HepG2 (cell line): ENCODE measurements around the gene DAPK1. TPM values are rescaled to one million over a fixed set of nuclear protein-coding genes. Genes with fewer than 3 reads are reported as not detected.

ENCODE experiments used
- ELF3 ChIP-seq: IDR thresholded peaks from 2 replicates; pipeline ENCODE4 v1.6.1; 2016; ENCODE audit warnings: missing genetic modification reagents, missing compliant biosample characterization
- FOXO1 ChIP-seq: sonication (generic); formaldehyde crosslinking; IDR thresholded peaks from 2 replicates; pipeline ENCODE4 v1.4.0; 2020; ENCODE audit warnings: missing genetic modification reagents
- HDAC2 ChIP-seq: sonication (generic); formaldehyde crosslinking; IDR thresholded peaks from 2 replicates; pipeline ENCODE4 v1.4.0; 2020; ENCODE audit warnings: missing genetic modification reagents
- HDAC6 ChIP-seq: fragments of 200-600 bp; sonication (generic); IDR thresholded peaks from 2 replicates; pipeline ENCODE4 v1.7.0; 2017; ENCODE audit warnings: mild to moderate bottlenecking, antibody characterized with exemption, low read length, low read depth
- HNF4A ChIP-seq: sonication (generic); formaldehyde crosslinking; IDR thresholded peaks from 2 replicates; pipeline ENCODE4 v1.4.0; 2020; ENCODE audit warnings: missing genetic modification reagents
- HOXA5 ChIP-seq: sonication (generic); formaldehyde crosslinking; IDR thresholded peaks from 2 replicates; pipeline ENCODE4 v1.4.0; 2020; ENCODE audit warnings: missing genetic modification reagents
- NCOA2 ChIP-seq: sonication (generic); formaldehyde crosslinking; IDR thresholded peaks from 2 replicates; pipeline ENCODE4 v1.8.0; 2022; ENCODE audit warnings: inconsistent platforms
- PAXIP1 ChIP-seq: sonication (generic); formaldehyde crosslinking; conservative IDR thresholded peaks from 2 replicates; pipeline ENCODE4 v1.4.0; 2020; ENCODE audit warnings: mild to moderate bottlenecking, missing genetic modification reagents, moderate library complexity
- SALL1 ChIP-seq: sonication (generic); formaldehyde crosslinking; IDR thresholded peaks from 2 replicates; pipeline ENCODE4 v1.8.0; 2022; ENCODE audit warnings: mild to moderate bottlenecking, missing genetic modification reagents
- SRSF1 ChIP-seq: fragments of 200-400 bp; formaldehyde crosslinking; optimal IDR thresholded peaks from 2 replicates; pipeline ENCODE3; 2017; ENCODE audit warnings: mild to moderate bottlenecking, low read depth, low read length, moderate library complexity
- YEATS2 ChIP-seq: sonication (generic); formaldehyde crosslinking; IDR thresholded peaks from 2 replicates; pipeline ENCODE4 v1.4.0; 2020; ENCODE audit warnings: missing genetic modification reagents, borderline replicate concordance
- ZBTB20 ChIP-seq: sonication (generic); formaldehyde crosslinking; IDR thresholded peaks from 2 replicates; pipeline ENCODE4 v1.8.1; 2023; ENCODE audit warnings: missing genetic modification reagents, low read depth, mild to moderate bottlenecking, borderline replicate concordance
- ZNF142 ChIP-seq: sonication (generic); formaldehyde crosslinking; IDR thresholded peaks from 2 replicates; pipeline ENCODE4 v1.4.0; 2020; ENCODE audit warnings: missing genetic modification reagents
- ZNF276 ChIP-seq: sonication (generic); formaldehyde crosslinking; IDR thresholded peaks from 2 replicates; pipeline ENCODE4 v1.4.0; 2020; ENCODE audit warnings: mild to moderate bottlenecking, low read depth, missing genetic modification reagents
- ZNF362 ChIP-seq: sonication (generic); formaldehyde crosslinking; IDR thresholded peaks from 2 replicates; pipeline ENCODE4 v1.4.0; 2020; ENCODE audit warnings: missing genetic modification reagents, mild to moderate bottlenecking, borderline replicate concordance
- ZNF382 ChIP-seq: sonication (generic); formaldehyde crosslinking; IDR thresholded peaks from 2 replicates; pipeline ENCODE4 v1.5.0; 2020; ENCODE audit warnings: missing genetic modification reagents, mild to moderate bottlenecking, borderline replicate concordance
- polyA plus RNA-seq, 8 experiments: library from polyadenylated mRNA; depleted of rRNA in 3 of 8; stranded (reverse) in 7 of 8; unstranded in 1 of 8; fragments of >200 nt; fragmentation: Illumina TruSeq in 4 of 8; extraction: Trizol in 4 of 8; gene quantifications; 2 replicates each; pipeline versions ENCODE4 v1.2.1 to v1.2.3, GENCODE V29; 2011 to 2016; ENCODE audit warnings: low read depth in 4 of 8, missing spikeins in 1 of 8, mixed read lengths in 1 of 8; ENCODE audit not compliant: insufficient read depth in 1 of 8
- total RNA-seq, 5 experiments: library from RNA; depleted of rRNA; stranded (reverse); fragments of >200 nt; fragmentation: Illumina TruSeq; extraction: Trizol; gene quantifications; 2 replicates each; pipeline ENCODE4 v1.2.3, GENCODE V29; 2016; ENCODE audit warnings: low read depth in 1 of 5

DAPK1 gene
- total and polyA plus RNA-seq, 2 of the 13 experiments (the other 11 are each of a cell fraction or from before 2014, with no cell fraction given) = 35.7 to 35.9 TPM

- TF ChIP-seq ZNF142 (CRISPR knock-in tag) (no peak), HNF4A (CRISPR knock-in tag) (peak; percentile 75), ELF3 (peak; percentile 41; the same call in 1 of the 2 replicates), ZNF276 (no peak), PAXIP1 (CRISPR knock-in tag) (peak; percentile 91), ZNF382 (CRISPR knock-in tag) (no peak), SRSF1 (no peak), ZNF362 (CRISPR knock-in tag) (no peak), HOXA5 (CRISPR knock-in tag) (no peak), HDAC2 (CRISPR knock-in tag) (peak; percentile 84), SALL1 (peak; percentile 82; the same call in 1 of the 2 replicates), NCOA2 (CRISPR knock-in tag) (peak; percentile 91), FOXO1 (peak; percentile 65), ZBTB20 (CRISPR knock-in tag) (peak; percentile 61; the same call in 1 of the 2 replicates), HDAC6 (no peak), YEATS2 (CRISPR knock-in tag) (peak; percentile 15; the same call in 1 of the 2 replicates)
These were observed 115.8 kb downstream of the DAPK1 start (continued) for GRCh38 chr9:87613265-87614111.
